AG04449 (cell line): ENCODE results near the gene PPFIBP2.

Experiments
- CTCF ChIA-PET: fragments of 350-600 bp; formaldehyde crosslinking; extraction: SDS; loops from one replicate; lab custom pipeline; 2021; ENCODE audit warnings: antibody characterized with exemption; lab: Yijun Ruan, JAX
- POLR2A ChIA-PET: fragments of 400-600, 350-600 bp; formaldehyde crosslinking; extraction: SDS; loops from one replicate; lab custom pipeline; 2020; ENCODE audit warnings: antibody characterized with exemption, inconsistent platforms; lab: Yijun Ruan, JAX
- DNase-seq: peaks from one replicate; pipeline ENCODE4 v3.0.0-alpha.2; 2010; ENCODE audit warnings: low read depth, low spot score
- H3K4me3 ChIP-seq: 2 replicates; pipeline ENCODE4 v1.5.1; 2011; ENCODE audit warnings: low read depth, mild to moderate bottlenecking, control low read depth, low read length
- TF ChIP-seq, protein P1 (sequence below): IDR thresholded peaks from one replicate; pipeline ENCODE4 v1.5.1; 2011; ENCODE audit warnings: mild to moderate bottlenecking, moderate library complexity, low read length, control low read depth, inconsistent platforms; ENCODE audit not compliant: insufficient read depth; ENCODE audit errors: missing control alignments

Gene PPFIBP2

DNA sequence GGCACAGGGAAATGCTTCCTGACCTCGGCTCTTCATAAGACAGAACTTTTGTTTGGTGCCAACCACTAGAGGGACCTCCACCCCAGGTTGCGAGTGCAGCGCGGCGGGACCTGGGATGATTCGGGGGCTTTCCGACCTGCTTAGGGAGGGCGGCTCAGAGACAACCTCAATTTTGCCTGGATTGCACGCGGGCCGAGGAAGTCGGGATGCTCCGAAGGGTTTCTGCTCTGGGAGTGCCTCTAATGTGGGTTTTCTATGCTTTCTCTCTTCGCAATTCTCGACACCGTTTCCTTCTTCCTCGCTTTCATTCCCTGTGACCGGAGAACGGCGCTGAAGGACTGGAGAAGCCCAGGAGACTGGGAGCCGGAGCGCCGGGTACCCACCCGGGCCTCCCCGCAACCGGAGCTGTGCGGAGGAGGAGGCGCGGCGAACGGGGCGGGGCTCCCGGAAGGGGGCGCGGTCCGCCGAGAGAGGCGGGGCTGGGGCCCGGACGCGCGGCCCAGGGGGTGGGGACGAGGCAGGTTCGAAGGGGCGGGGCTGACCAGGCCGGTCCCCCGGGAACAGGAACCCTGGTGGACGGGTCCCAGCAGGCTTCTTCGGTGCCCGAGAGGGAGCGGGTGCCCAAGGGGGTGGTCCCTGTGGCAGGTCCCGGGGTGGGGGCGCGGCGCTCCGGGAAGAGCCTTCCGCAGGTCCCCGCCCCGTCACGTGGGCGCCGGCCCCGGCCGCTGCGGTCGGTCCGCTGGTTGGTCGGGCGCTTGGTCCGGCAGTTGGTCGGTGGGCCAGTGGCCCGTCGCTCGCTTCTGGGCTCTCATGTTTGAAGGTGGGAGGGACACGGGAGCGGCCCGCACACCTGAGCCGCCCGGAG lies at the start of gene PPFIBP2:
Gene PPFIBP2 (plus strand): TSS at position 766 of the 865 bp plus-strand sequence. CDS start 35,477 bp downstream, outside the sequence.
- CTCF ChIA-PET = interaction anchor here (0.7 to 6.7 kb wide), 29 partner anchors 9 to 230 kb away, joined by 3 to 42 read pairs (median 5); partner anchors contain the start of gene OLFML1
- POLR2A ChIA-PET = no interaction called here
- peak within 1 kb of the TSS; percentile 72 for H3K4me3 ChIP-seq
- TF ChIP-seq, protein P1, sequence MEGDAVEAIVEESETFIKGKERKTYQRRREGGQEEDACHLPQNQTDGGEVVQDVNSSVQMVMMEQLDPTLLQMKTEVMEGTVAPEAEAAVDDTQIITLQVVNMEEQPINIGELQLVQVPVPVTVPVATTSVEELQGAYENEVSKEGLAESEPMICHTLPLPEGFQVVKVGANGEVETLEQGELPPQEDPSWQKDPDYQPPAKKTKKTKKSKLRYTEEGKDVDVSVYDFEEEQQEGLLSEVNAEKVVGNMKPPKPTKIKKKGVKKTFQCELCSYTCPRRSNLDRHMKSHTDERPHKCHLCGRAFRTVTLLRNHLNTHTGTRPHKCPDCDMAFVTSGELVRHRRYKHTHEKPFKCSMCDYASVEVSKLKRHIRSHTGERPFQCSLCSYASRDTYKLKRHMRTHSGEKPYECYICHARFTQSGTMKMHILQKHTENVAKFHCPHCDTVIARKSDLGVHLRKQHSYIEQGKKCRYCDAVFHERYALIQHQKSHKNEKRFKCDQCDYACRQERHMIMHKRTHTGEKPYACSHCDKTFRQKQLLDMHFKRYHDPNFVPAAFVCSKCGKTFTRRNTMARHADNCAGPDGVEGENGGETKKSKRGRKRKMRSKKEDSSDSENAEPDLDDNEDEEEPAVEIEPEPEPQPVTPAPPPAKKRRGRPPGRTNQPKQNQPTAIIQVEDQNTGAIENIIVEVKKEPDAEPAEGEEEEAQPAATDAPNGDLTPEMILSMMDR = peak; percentile 72
- no peak for DNase-seq

DNA sequence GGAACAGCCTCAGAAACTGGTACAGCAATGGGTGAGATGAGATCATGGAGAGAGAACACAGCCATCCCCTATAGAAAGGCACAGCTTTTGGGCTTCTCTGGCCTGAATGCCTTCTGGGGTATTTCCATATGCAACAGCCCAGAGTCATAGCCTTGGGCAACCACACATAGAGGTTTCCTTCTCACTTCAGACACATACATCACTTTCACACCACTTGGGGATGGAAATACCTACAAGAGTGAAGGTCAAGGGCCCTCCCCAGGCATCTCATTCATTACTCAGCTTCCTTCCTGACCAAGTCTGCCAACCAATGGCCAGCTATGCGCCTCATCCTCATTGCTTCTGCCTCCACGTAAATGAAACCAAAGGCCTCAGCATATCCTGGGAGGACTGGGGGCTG lies 46.1 kb upstream of the PPFIBP2 start:
- ChIA-PET POLR2A (no interaction called here), CTCF (no interaction called here)
- TF ChIP-seq, protein P1 = no peak
- no peak for DNase-seq
- H3K4me3 ChIP-seq = no peak overlapping the region

DNA sequence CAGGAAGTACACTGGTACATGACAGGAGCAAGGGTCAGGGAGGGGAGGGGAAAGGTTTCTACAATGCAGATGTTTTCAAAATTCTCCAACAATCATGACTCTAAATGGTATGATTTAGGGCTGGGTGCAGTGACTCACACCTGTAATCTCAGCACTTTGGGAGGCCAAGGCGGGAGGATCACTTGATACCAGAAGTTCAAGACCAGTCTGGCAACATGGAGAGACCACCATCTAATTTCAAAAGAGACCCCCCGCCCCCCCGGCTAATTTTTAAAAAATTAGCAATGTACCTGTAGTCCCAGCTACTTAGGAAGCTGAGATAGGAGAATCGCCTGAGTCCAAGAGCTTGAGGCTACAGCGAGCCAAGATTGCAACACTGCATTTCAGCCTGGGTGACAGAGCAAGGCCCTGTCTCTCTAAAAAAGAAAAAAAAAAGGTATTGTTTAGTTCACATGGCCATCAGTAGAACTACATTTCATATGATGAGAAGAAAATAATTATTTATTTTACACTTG lies 44.4 kb upstream of the PPFIBP2 start:
- POLR2A ChIA-PET = no interaction called here
- no peak for DNase-seq
- TF ChIP-seq, protein P1 = no peak
- CTCF ChIA-PET = interaction anchor here (1.0 kb wide), 1 partner anchor 8 kb away, joined by 3 read pairs; no protein-coding TSS in a partner anchor
- H3K4me3 ChIP-seq = no peak overlapping the region

DNA sequence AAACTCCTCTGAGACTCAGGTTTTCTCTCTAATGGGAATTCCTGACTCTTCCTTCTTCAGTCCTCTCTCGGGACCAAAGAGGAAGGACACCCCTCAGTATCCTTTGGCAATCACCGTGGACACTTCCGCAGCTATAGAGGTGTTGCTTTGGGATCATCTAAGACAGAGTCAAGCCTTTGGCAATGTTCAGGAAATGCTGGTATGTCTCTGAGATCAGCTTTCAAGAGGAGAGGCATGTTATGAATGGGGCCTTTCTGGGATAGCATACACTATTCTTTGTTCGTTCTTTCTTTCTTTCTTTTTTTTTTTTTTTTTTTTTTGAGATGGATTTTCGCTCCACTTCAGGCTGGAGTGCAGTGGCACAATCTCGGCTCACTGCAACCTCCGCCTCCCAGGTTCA lies 42.7 kb upstream of the PPFIBP2 start:
- H3K4me3 ChIP-seq = no peak overlapping the region
- TF ChIP-seq, protein P1 = no peak
- DNase-seq = no peak
- CTCF ChIA-PET = no interaction called here
- POLR2A ChIA-PET = no interaction called here

DNA sequence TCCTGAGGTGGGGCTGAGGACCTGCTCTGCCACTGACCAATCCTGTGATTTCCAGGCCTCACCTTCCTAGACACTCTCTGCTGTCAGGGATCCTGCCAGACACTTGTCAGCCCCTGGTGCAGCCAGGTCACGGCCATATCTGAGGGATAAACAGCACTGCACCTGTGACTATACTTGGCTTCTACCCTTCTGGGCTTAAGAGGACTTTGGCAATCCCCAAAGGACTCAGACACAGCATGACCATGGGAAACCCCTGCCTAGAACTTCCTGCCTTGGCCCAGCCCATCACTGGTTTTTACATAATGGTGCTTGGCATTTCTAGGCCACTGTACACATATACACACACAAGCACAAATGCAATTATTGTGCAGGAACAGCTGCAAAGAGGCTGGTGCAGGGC lies 40.1 kb upstream of the PPFIBP2 start:
- DNase-seq = no peak
- POLR2A ChIA-PET = no interaction called here
- TF ChIP-seq, protein P1 = no peak
- CTCF ChIA-PET = interaction anchor here (1.3 kb wide), 1 partner anchor 9 kb away, joined by 3 read pairs; no protein-coding TSS in a partner anchor
- no peak overlapping the region for H3K4me3 ChIP-seq

DNA sequence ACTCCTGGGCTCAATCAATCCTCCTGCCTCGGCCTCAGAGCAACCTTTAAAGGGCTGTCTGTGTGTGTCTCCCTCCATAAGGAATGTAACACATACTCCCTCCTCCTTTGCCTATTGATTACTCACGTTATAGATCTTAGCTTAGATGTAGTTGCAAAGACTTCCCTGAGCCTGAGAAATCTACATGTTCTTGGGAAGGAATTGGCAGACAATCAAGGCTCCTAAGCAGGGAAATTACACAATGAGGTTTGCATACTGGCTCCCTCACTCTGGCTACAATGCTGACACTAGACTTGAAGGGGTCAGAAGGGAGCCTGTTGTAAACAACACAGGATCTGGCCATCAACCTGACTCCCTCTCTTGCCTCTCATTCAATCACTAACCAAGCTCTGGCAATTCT lies 33.7 kb upstream of the PPFIBP2 start:
- no peak for DNase-seq
- CTCF ChIA-PET = no interaction called here
- no peak overlapping the region for H3K4me3 ChIP-seq
- POLR2A ChIA-PET = no interaction called here
- TF ChIP-seq, protein P1 = no peak
